ENCODE results near the gene AUNIP. TPM values are rescaled to one million over a fixed set of nuclear protein-coding genes. Genes with fewer than 3 reads are reported as not detected.

Gene AUNIP, protein sequence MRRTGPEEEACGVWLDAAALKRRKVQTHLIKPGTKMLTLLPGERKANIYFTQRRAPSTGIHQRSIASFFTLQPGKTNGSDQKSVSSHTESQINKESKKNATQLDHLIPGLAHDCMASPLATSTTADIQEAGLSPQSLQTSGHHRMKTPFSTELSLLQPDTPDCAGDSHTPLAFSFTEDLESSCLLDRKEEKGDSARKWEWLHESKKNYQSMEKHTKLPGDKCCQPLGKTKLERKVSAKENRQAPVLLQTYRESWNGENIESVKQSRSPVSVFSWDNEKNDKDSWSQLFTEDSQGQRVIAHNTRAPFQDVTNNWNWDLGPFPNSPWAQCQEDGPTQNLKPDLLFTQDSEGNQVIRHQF
- total RNA-seq (2022) (7.7 and 10.6 TPM in 2 replicates), Bru-seq, nascent RNA (percentile 74 among the genes with signal in this experiment), BruChase-seq, experiment 1, labeled RNA remaining after a 6-hour chase (percentile 56 among the genes with signal in this experiment), BruChase-seq, experiment 2, labeled RNA remaining after a 2-hour chase (percentile 62 among the genes with signal in this experiment)
- long read RNA-seq, transcript AUNIP-201 (3 exons, 2,116 nt) = major isoform, 15 of 16 reads
- long read RNA-seq, partial matches to known transcripts = 0 of 16 reads
- long read RNA-seq, other reads (novel, unspliced or antisense) = 1 of 16 reads

DNA sequence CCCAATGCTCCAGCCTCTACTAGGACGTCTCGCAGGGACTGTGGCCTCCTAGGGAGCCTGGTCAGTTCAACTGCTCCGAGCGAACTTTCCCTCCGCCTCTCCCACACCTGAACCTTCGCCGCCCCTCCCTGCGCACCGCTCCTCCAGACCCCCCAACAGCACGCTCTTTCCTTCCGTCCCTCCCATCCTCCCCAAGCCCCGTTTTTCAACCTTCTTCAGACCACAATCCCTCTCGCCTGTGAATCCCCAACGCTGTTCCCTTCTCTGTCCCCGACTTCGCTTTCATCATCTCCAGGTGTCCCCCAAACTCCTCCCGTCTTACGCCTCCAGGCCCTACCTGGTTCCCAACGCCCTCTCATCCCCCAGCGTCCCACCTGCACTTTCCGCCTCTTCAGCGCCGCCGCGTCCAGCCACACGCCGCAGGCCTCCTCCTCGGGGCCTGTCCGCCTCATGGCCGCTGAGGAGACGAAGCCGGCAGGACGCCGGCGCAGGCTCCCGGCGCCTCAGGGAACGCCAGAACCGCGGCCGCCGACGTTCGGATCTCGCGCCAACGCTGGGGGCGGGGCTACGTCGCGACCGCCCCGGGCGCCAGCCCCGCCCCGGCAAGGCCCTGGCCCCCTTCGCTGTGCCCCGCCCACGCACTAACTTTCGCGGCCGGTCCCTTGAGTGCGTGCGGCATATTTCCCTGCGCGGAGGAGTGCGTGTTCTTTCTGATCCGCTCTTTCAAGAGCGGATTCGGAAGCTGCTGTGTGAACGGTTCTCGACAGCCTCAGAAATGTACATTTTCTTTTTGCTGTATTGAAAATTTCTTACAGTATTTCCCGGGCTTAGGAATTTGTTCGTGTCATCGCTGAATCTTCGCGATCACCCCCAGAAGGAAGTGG is at the start of gene AUNIP:
AUNIP (minus strand) TSS at position 552 of the 884 bp plus-strand sequence; CDS start at position 452, 100 bp downstream.
- TSS peak; percentile 95 for BruUV-seq (replicated peaks)
- intact Hi-C loops (cut with micrococcal nuclease; ENCODE audit: unreplicated experiment) = loop anchor here (2.0 kb wide), 1 partner anchor 32 kb away; no protein-coding TSS in a partner anchor
- no peaks in the 10 kb centered on the region for H3K27me3 Mint-ChIP-seq (ENCODE audit: unreplicated experiment)
- peak; percentile 87 for DNase-seq
- peaks cover 25% of the 10 kb centered on the region for H3K36me3 Mint-ChIP-seq (ENCODE audit: insufficient read depth, unreplicated experiment)
- H3K27ac Mint-ChIP-seq (ENCODE audit: unreplicated experiment) = peak within 1 kb of the TSS; percentile 83
- TF ChIP-seq, protein P1, sequence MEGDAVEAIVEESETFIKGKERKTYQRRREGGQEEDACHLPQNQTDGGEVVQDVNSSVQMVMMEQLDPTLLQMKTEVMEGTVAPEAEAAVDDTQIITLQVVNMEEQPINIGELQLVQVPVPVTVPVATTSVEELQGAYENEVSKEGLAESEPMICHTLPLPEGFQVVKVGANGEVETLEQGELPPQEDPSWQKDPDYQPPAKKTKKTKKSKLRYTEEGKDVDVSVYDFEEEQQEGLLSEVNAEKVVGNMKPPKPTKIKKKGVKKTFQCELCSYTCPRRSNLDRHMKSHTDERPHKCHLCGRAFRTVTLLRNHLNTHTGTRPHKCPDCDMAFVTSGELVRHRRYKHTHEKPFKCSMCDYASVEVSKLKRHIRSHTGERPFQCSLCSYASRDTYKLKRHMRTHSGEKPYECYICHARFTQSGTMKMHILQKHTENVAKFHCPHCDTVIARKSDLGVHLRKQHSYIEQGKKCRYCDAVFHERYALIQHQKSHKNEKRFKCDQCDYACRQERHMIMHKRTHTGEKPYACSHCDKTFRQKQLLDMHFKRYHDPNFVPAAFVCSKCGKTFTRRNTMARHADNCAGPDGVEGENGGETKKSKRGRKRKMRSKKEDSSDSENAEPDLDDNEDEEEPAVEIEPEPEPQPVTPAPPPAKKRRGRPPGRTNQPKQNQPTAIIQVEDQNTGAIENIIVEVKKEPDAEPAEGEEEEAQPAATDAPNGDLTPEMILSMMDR (IDR thresholded peaks at IDR 0.05; ENCODE audit: unreplicated experiment) = no peak
- H3K4me1 Mint-ChIP-seq (ENCODE audit: low read depth, unreplicated experiment) = peaks cover 18% of the 10 kb centered on the region
- peak within 1 kb of the TSS; percentile 100 for H3K4me3 Mint-ChIP-seq (ENCODE audit: low read depth, unreplicated experiment)
- H3K9me3 Mint-ChIP-seq (ENCODE audit: low read depth, unreplicated experiment) = no peaks in the 10 kb centered on the region
- CTCF ChIA-PET = interaction anchor here (0.7 kb wide), 1 partner anchor 48 kb away, joined by 3 read pairs; no protein-coding TSS in a partner anchor

- no peaks in the 10 kb centered on the region for H3K9me3 Mint-ChIP-seq (ENCODE audit: low read depth, unreplicated experiment)
- H3K4me3 Mint-ChIP-seq (ENCODE audit: low read depth, unreplicated experiment) = no peak overlapping the region
- TF ChIP-seq, protein P1 (IDR thresholded peaks at IDR 0.05; ENCODE audit: unreplicated experiment) = no peak
- H3K36me3 Mint-ChIP-seq (ENCODE audit: insufficient read depth, unreplicated experiment) = peaks cover 32% of the 10 kb centered on the region
- BruUV-seq (replicated peaks) = no TSS peak
- intact Hi-C loops (cut with micrococcal nuclease; ENCODE audit: unreplicated experiment) = no loop called here
- H3K27ac Mint-ChIP-seq (ENCODE audit: unreplicated experiment) = no peak overlapping the region
- no peaks in the 10 kb centered on the region for H3K27me3 Mint-ChIP-seq (ENCODE audit: unreplicated experiment)
- DNase-seq = no peak
- peaks cover 9% of the 10 kb centered on the region for H3K4me1 Mint-ChIP-seq (ENCODE audit: low read depth, unreplicated experiment)
- CTCF ChIA-PET = no interaction called here
Observed at GRCh38 chr1:25909040-25909439, 49.8 kb upstream of the AUNIP start.

DNA sequence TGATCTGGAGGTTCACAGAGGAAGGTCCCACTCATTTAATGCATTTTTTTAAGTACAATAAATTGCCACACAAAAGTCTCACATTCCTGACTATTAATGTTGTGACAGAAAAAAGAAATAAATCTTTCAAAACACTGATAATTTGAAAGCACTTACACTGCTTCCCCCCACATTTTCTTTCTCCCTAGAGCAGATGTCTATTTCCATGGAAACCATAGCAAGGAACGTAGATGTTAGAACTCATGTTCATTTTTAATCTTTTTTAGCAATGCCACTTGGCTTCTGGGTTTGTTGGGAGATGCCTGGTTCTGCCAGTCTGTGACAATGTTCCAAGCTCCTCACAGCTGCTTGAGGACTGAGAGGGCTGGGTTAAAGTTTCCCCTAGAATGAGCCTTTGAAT is 48.9 kb upstream of the AUNIP start:
- Mint-ChIP-seq H3K4me3 (ENCODE audit: low read depth, unreplicated experiment) (no peak overlapping the region), H3K4me1 (ENCODE audit: low read depth, unreplicated experiment) (peaks cover 9% of the 10 kb centered on the region), H3K36me3 (ENCODE audit: insufficient read depth, unreplicated experiment) (peaks cover 32% of the 10 kb centered on the region), H3K27me3 (ENCODE audit: unreplicated experiment) (no peaks in the 10 kb centered on the region), H3K27ac (ENCODE audit: unreplicated experiment) (no peak overlapping the region), H3K9me3 (ENCODE audit: low read depth, unreplicated experiment) (no peaks in the 10 kb centered on the region)
- intact Hi-C loops (cut with micrococcal nuclease; ENCODE audit: unreplicated experiment) = no loop called here
- no peak for DNase-seq
- BruUV-seq (replicated peaks) = no TSS peak
- CTCF ChIA-PET = no interaction called here
- TF ChIP-seq, protein P1 (IDR thresholded peaks at IDR 0.05; ENCODE audit: unreplicated experiment) = no peak

DNA sequence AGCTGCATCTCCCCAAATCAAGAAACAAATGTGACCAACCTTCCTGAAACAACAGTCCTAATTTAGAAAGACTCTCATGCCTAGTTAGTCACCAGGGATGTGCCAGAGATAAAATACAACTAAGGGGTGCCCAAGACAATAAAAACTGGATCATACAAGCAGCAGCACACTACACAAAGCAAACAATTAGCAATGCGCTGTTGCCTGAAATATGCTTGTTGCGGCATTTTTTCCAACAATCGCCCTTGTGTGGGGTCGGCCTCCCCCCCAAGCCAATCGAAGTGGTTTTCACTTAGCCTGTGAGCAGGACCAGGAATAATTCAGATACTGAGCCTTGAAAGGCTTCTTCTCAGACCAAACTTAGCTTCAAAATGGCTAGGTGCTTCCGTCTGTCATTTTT is 48.3 kb upstream of the AUNIP start:
- H3K27me3 Mint-ChIP-seq (ENCODE audit: unreplicated experiment) = no peaks in the 10 kb centered on the region
- no TSS peak for BruUV-seq (replicated peaks)
- no peaks in the 10 kb centered on the region for H3K9me3 Mint-ChIP-seq (ENCODE audit: low read depth, unreplicated experiment)
- no peak for DNase-seq
- TF ChIP-seq, protein P1 (IDR thresholded peaks at IDR 0.05; ENCODE audit: unreplicated experiment) = no peak
- H3K4me1 Mint-ChIP-seq (ENCODE audit: low read depth, unreplicated experiment) = peaks cover 9% of the 10 kb centered on the region
- peaks cover 32% of the 10 kb centered on the region for H3K36me3 Mint-ChIP-seq (ENCODE audit: insufficient read depth, unreplicated experiment)
- H3K4me3 Mint-ChIP-seq (ENCODE audit: low read depth, unreplicated experiment) = no peak overlapping the region
- intact Hi-C loops (cut with micrococcal nuclease; ENCODE audit: unreplicated experiment) = no loop called here
- CTCF ChIA-PET = no interaction called here
- peak overlapping the region; percentile 65 for H3K27ac Mint-ChIP-seq (ENCODE audit: unreplicated experiment)
